T-helper 1 cell treated with Interleukin-12 subunit alpha and Interleukin-12 subunit beta and Interleukin-4 antibody, amounts not matched to agents 30 ng/mL and 1 ng/mL, for 36 hours (primary cell): Measurements from ENCODE around the gene SUSD1. TPM values are rescaled to one million over a fixed set of nuclear protein-coding genes. Genes with fewer than 3 reads are reported as not detected.

ENCODE experiments used
- intact Hi-C: fragments of 100-400 bp; cut with micrococcal nuclease; formaldehyde crosslinking; loops from one replicate; pipeline ENCODE4 v1.15.1; 2024
- total RNA-seq: library from RNA; stranded (reverse); gene quantifications from 2 replicates; pipeline ENCODE4 v1.2.3, GENCODE V29; 2022

SUSD1 gene
- total RNA-seq, 1 donor from 2014 or later, result 23.7 TPM

DNA sequence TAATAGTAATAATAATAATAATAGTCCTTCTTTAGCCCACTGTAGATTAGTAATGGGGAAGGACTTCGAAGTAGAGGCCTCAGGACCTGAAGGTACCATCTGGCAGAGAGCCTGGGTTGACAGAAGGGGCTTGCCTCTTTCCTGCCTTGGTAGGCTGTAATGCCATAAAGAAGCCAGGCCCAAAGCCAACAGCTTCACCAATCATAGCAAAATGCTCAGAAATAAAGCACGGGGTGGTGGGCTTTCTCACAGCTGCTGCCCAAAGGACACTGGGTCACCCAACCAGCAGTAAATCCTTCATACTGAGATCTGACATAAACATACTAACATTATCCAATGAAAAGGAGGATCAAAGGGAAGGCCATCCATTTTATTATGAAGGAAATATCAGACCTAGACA, 70.7 kb downstream of the SUSD1 start:
- intact Hi-C loops, result no loop called here

DNA sequence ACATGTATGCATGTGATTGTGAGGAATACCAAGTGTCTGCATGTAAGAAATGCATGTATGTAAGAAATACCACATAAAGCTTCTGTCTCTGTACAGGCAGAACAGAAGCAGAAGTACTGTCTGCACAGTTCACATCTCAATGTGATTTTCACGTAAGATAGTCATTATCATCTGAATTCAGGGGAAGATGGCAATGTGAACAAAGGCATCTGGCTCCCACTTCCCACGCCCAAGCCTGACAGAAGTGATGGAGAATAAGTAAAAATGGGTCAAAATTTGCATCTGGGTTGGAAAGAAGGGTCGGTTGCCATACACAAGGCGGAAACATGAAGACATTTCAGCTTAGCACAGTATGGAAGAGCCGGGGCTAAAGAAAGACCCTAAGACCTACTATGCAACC, 71.7 kb downstream of the SUSD1 start:
- intact Hi-C loops, result no loop called here

DNA sequence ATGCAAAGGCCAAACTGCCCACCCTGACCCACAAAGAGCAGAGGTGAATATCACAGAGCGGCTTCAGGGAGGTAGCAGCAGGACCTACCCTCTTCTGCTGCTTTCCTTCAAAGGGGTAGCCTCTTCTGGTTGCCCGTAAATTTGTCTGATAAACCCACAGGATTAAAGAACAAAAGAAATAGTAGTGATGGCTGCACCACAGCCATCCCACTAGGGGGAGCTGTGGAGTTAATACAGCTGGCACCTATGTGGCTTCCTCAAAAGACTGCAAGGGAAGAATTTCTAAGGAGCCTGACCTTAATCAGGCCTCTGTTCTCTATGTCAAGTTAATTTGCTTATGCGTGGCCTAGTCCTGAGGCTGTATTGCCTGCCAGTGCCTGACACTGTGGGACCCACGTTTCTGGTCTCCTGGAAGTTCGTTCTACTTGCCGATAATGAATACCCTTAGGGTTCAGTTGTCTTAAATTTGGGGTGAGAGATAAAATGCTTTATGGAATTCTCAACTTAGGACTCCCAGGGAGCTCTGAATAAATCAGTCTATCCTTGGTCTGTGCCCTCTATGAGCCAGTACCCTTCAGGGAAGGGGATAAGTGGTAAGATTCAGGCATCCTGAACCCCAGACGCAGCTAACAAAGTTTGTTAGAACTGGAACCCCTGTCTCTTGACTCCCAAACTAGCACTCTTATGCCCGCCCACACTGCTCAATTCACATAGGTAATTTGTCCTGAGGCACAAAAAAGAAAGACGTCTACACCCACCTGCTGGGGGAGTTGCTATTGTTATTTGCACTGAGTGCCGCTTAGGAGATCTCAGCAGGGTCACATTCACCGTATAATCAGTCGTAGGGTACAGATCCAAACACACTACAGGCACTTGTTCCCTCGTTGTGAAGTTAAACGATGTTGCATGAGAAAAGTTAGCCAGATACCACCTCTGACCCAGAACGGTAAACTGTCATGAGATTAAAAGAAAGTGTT, 77.1 kb downstream of the SUSD1 start:
- intact Hi-C loops, result loop anchor here (1.0 to 5.0 kb wide), 8 partner anchors 77 to 695 kb away; partner anchors contain the start of gene SUSD1

DNA sequence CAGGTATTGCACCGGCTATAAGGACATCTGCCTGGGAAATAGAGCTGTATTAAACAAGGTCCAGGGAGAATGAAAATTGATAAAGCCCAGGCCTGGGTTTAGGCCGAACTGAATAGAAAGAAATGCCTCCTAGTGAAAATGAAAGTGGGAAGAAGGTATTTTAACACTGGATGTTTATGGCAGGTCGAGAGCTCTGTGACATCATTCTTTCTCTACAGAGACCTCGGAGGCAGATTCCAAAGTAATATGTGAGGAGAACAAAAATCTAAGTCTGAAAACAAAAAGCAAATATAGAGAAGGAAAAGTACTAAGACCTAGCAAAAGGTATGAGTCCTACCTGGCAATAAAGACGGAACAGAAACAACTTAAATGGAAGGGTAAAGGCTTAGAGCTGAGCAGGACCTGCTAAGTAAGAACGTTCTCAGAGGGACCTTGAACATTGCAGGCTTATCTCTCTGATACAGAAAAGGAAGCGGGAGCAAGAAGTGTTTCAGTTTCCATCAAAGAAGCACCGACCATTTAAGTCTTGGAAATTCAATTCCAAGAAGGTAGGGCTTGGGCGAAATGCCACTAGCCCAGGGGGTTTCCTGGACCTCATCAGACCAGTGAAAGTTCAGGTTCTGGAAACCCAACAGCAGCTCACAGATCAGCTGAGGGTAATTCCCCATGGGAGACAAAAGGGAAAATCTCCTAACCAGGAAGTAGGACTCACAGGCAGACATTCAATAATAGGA, 80.0 kb downstream of the SUSD1 start:
- intact Hi-C loops, result loop anchor here (5.0 kb wide), 1 partner anchor 157 kb away; no protein-coding TSS in a partner anchor

DNA sequence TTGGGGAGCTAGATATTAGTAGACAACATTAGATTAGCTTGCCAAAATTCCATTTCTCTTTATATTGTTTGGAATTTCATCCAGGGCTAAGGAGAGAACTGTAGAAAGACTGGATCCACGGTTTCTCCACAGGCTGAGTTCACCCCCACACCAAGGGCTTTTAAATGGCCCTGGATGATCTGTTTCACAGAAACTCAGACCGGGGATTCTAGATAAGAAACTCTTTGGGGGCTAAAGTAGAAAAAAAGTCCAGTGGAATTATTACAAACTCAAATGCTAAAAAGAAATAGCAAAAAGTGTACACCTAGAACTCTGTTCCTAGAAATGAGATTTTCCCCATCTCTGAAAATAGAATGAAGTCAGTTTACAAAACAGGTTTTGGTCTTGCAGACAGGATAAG, 80.9 kb downstream of the SUSD1 start:
- intact Hi-C loops, result no loop called here

DNA sequence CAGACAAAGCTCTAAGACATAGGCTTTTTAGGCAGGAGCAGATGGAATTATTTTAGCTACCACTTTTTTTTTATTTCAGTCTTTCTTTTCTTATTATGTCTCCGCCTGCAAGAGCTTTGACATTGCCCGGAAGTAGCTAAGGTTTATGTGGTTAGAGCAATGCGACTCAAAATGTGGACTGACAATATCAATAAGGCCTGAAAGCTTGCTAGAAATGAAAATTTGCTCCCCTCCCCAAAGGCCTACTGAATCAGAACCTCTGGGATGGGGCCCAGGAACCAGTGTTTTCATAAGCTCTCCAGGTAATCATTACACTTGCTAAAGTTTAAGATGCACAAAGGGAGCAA, 81.3 kb downstream of the SUSD1 start:
- intact Hi-C loops, result no loop called here

DNA sequence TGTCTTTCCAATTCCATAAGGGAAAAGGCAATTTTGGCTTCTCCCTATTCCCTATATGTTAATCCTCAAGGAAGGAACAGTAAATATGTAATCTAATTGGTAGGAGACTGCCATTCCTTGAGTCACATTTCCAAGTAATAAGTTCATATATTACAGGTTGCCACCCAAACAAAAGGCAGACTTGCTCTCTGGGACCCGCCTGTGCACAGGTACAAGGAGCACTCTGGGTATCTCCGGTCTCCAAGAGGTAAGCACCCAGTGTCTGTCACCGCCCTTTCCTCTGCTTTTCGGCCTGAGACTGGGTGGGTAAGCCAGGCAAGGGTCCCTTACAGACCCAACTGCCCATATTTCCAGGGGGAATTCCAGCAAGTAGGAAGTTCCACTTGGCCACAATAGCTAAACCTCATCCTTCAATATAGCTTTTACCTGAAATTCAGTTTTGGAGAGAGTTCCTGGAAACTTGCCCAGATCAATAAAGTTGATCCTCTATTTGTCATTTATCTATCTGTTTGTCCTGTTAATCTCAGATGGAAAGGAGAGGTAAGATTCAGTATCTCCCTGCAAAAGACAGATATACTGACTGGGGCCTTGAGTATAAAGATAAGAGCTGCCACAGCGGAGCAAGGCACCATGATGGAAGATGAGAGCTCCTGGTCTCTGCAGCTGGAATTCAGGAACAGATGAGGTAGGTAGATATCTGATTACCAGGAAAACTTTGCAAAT, 81.8 kb downstream of the SUSD1 start:
- intact Hi-C loops, result no loop called here

DNA sequence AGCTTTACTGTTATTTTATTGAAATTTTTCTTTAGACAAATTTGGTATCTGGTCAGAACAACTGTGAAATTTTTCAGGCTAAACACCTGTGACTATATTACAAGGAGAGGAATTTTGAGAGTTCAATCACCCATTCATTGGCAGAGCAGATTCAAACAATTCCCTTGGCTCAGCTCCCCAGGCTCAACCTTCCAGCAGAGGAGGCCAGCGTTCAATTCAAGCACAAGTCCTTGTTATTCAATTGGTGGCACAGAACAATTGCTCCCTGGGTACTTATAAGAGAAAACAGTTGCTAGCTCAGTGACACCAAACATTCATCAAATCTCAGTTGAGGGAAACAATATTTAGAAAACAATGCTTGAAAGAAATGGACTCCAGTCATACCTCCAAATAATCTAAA, 83.3 kb downstream of the SUSD1 start:
- intact Hi-C loops, result no loop called here

DNA sequence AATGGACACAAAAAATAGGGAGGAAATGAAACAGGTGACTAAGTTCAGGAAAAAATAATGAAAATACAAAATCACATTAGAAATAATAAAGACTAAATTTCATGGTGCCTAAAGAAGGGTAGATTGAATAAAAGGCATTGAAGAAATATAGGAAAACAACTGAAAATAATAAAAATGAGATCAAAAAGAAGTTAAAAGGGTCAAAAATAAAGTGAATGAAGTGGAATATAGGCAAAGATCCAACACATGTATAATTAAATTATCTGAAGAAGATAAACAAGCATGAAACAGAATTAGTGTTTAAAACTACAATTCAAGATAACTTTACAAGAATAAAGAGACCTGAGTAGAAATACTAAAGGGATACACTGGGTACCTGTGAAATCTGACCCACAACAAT, 87.6 kb downstream of the SUSD1 start:
- intact Hi-C loops, result loop anchor here (2.0 to 5.0 kb wide), 3 partner anchors 355 to 733 kb away; no protein-coding TSS in a partner anchor

DNA sequence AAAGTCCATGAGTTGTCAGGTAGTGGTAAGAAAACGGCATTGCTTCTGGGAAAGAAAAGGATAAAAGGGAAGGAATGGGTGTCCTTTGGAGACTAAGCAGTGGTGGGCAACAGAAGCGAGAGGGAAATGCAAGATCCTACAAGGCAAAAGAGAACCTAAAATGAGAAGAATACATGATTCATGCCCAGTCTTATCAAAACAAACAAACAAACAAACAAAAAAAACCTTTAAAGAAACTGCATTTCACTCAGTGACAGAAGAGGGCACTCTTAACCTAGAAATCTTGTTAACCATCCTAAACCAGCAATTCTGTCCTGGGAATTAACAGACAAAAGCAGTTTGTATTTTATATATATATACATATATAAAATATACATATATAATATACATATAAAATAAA, 88.5 kb downstream of the SUSD1 start:
- intact Hi-C loops, result loop anchor here (1.0 to 5.0 kb wide), 5 partner anchors 248 to 734 kb away; no protein-coding TSS in a partner anchor

DNA sequence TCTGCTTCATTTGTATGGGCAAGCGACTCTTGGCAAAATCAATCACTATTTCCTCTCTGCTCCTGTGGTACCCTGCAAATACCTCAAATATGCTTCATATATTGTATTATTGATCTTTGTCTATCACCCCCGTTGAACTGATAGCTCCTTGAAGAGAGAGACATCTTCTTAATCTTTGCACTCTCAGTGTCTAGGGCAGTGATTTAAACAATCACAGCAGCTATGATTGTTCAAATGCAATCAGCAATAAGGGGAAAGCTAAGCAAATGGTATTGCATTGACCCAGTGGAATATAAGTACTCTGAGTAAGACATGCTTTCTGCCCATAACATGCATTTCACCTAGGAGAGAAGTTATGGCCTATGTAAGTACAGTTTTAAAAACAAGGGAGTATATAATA, 90.2 kb downstream of the SUSD1 start:
- intact Hi-C loops, result loop anchor here (5.0 kb wide), 1 partner anchor 357 kb away; no protein-coding TSS in a partner anchor

DNA sequence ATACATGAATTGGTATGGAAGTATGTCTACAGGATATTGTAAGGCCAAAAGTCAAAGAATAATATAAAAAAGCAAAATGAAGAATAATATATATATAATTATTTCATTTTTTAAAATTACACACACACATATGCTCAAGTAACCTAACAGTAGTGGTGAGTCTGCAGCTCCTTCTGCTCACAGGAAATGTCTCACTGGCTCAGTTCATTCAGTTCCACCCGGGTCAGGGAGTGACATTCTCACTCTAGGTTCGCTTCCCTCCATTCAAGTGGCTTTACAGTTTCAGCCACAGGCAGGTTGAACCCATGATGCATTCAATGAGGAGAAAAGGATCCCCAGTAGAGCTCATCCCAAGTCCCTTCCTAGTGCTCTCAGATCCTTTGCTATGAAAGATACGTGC, 90.8 kb downstream of the SUSD1 start:
- intact Hi-C loops, result no loop called here

DNA sequence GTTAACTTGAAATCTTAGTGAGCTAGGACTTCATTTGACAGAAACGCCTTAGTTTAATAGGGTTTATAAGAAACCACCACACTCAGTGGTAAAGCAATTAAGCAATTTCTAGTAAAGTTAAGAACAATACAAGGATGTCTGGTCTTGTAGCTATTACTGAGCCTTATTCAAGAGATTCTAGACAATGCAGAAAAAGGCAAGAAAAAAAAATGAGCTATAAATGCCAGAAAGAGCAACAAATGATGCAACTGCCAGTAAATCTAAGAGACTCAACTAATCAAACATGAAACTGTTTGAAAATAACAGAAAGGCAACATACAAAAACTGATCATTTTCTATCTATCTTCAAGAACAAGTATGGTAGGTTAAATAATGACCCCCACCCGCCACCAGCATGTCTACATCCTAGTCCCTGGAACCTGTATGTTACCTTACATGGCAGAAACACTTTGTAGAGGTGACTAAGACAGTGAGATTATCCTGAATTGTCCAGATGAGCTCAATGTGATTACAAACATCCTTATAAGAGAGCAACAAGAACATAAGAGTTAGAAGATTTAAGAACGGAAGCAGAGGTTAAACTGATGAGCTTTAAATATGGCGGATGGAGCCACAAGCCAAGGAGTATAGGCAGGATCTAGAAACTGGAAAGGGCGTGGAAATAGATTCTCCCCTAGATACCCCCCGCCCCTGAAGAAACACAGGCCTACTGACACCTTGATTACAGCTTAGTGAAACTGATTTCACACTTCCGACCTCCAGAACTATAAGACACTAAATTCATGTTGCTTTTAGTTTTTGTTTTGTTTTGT, 93.0 kb downstream of the SUSD1 start:
- intact Hi-C loops, result no loop called here

DNA sequence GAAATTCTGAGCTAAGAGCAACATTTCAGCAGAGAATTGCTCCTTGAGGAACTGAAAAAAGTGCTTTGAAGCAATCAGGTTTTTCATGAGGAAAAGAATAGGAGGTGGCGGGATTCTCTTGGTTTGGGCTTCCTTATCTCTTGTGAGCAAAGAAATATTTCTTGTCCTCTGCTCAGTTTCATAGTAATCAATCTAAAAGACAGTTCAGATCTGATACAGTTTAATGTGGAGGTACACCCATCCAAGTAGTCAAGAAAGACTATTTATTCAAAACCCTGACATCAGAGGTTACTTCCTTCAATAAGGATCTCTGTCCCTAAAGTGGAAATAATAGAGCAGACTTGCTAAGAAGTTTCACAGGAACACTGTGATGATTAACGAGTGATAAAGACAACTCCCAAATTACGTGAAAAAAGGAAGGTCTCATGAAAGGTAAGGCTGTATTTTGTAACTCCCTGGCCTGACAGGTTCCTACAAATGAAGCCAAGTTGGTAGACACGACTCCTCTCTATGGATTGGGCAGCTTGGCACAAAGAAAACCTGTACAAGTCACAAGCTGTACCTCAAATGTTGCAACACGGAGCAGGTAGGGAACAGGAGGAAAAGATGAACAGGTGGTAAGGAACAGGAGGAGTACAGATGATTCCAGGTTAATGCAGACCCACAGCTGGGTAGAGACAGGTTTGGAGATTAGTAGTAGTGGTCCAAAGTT, 94.1 kb downstream of the SUSD1 start:
- intact Hi-C loops, result no loop called here

DNA sequence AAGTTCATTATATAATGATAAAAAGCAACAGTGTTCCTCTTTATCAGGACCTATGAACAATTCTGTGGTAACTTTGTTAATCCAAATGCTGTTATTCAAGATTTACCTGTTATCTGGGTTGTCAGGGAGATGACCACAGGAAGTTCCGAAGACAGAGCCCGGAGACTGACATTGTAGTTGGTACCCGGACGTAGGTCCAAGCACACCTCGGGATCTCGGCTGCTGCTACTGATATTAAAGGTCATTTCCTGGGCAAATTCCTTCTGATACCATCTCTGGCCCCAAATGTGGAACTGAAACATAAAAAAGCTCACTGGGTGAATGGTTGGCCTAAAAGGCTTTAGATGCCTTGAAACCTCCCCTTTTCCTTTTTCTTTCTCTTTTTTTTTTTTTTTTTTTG, 96.7 kb downstream of the SUSD1 start:
- intact Hi-C loops, result loop anchor here (10.0 kb wide), 1 partner anchor 594 kb away; the partner anchor contains the start of gene ECPAS

DNA sequence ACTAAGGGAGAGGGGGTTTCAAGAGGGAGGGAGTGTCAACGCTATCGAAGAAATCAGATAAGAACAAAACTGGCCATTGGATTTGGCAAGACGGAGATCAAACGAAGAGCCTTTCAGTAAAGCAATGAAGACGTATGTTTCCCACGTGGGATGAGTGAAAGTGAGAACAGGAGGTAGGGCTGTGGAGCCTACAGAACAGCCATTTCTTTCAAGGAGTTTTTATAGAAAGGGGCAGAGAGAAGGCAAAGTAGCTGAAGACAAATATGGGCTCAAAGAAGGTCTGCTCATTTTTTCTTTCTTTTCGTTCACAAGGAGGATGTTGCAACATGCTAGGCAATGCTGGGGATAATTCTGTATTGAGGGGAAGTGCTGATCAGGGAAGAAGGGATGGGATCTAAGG, 98.3 kb downstream of the SUSD1 start:
- intact Hi-C loops, result loop anchor here (10.0 kb wide), 1 partner anchor 592 kb away; the partner anchor contains the start of gene ECPAS

DNA sequence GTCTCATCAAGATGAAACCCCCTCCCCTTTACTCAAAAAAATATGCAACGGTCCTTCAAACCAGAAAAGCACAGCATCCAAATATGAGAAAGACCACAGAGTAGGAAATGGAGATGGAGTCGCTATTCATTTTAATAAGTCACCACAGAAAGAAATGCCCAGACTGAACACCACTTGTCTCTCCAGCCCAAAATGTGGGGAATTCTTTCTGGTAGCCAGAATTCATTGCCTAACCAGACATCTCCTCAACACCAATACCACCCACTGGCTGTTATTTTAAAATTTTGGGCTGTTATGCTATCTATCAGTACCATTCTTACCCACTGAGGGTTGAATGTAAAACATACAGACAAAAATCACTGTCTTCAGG, 100.1 kb downstream of the SUSD1 start:
- intact Hi-C loops, result loop anchor here (2.0 to 10.0 kb wide), 2 partner anchors 412 to 590 kb away; partner anchors contain the start of gene ECPAS

DNA sequence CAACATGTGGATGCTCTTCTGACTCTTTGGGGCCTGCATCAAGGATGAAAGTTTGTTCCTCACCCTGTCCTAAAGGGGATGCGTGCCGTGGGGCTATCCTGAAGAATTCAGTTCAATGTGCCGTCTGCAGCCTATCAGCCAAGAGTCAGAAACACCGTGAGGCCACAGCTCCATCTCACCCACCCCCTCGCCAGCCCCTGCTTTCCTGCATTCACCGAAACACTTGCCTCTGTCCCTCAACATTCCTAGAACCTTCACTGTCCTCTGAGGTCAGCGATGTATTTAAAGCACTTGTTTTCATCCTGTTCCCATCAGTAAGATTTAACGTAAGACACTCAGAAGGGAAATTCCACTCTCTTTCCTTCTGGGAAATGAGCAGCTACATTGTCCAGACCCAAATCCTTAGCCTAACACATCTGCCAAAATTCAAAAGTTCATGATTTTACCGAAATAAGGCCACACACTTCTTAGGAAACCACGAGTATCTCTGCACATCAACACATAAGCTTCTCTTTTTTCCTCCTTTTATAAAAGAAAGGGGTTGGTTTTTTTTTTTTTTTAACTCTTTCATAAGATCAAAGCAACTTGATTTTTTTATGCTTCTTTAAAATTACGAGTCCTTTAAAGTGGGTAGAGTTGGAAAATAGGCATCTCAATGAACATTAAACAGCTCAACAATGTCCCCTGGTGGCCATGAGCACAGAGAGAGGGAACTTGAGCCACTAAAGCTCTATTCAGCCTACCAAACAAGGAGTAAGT, 100.7 kb downstream of the SUSD1 start:
- intact Hi-C loops, result loop anchor here (1.0 to 10.0 kb wide), 9 partner anchors 37 to 590 kb away; partner anchors contain the start of gene ECPAS

DNA sequence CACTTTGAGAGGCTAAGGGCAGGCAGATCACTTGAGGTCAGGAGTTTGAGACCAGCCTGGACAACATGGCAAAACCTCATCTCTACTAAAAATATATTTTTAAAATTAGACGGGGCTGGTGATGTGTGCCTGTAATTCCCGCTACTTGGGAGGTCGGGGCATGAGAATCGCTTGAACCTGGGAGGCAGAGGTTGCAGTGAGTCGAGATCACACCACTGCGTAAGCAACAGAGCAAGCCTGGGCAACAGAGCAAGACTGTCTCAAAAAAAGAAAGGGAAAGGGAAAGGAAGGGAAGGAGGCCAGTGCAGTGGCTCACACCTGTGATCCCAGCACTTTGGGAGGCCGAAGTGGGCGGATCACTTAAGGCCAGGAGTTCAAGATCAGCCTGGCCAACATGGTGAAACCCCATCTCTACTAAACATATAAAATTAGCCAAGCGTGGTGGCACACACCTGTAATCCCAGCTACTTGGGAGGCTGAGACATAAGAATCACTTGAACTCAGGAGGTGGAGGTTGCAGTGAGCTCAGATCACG, 101.4 kb downstream of the SUSD1 start:
- intact Hi-C loops, result loop anchor here (1.0 to 10.0 kb wide), 9 partner anchors 36 to 589 kb away; partner anchors contain the start of gene ECPAS
